ENCODE data around the gene CTDNEP1.

DNA sequence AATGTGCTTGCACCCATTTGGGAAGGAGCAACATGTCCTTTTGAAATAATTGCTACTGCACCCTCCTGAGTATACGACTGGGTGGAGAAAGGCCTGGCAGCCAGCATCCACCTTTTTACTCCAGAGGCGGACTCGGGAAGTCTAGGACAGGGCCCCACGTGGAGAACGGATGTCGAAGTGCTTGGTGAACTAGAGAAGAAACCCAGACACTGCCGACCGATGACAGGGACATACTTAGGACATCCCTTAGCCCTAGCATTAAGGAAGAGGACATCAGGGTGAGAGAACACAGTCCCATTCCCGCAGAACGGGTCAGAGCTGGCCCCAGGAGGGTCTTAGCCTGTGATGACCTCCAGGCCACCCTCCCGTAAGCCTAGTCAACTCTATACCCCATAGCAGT, 39.2 kb upstream of the CTDNEP1 start:
- TF ChIP-seq, protein P1, sequence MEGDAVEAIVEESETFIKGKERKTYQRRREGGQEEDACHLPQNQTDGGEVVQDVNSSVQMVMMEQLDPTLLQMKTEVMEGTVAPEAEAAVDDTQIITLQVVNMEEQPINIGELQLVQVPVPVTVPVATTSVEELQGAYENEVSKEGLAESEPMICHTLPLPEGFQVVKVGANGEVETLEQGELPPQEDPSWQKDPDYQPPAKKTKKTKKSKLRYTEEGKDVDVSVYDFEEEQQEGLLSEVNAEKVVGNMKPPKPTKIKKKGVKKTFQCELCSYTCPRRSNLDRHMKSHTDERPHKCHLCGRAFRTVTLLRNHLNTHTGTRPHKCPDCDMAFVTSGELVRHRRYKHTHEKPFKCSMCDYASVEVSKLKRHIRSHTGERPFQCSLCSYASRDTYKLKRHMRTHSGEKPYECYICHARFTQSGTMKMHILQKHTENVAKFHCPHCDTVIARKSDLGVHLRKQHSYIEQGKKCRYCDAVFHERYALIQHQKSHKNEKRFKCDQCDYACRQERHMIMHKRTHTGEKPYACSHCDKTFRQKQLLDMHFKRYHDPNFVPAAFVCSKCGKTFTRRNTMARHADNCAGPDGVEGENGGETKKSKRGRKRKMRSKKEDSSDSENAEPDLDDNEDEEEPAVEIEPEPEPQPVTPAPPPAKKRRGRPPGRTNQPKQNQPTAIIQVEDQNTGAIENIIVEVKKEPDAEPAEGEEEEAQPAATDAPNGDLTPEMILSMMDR (conservative IDR thresholded peaks at IDR 0.05), result no peak
- no peak for TF ChIP-seq ZFX (IDR thresholded peaks at IDR 0.05)
